ENCODE measurements around the gene RPL7L1.

RPL7L1 gene

DNA sequence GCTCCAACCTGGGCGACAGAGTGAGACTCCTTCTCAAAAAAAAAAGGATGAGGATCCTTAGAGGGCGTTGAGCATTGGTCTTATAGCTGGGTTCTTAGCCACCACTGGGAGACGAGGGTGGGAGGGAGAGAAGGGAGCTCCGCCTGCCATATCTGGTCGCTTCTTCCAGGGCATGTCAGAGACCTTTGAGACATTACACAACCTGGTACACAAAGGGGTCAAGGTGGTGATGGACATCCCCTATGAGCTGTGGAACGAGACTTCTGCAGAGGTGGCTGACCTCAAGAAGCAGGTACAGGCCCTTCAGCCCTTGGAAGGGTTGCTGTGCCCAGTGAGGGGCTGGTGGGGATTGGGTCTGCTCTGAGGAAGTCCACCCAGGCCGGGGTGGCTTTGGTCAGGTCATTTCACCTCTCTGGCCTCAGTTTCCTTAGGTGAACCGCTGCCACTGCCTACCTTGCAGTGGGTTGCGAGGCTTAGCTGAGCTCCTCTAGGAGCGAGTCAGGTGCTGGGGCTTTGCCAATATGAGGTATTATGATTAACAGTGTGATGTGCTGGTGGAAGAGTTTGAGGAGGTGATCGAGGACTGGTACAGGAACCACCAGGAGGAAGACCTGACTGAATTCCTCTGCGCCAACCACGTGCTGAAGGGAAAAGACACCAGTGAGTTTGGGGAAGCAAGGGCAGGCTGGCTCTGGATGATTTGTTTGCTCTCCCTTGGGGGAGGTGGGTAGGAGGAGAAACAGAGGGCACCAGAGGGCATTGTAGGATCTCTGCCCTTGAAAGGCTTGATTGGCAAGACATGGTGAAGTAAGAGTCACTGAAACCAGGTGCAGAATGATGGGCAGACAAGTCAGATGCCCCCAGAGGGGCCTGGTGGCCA lies 58.4 kb downstream of the RPL7L1 start:
- TF ChIP-seq, protein P1, sequence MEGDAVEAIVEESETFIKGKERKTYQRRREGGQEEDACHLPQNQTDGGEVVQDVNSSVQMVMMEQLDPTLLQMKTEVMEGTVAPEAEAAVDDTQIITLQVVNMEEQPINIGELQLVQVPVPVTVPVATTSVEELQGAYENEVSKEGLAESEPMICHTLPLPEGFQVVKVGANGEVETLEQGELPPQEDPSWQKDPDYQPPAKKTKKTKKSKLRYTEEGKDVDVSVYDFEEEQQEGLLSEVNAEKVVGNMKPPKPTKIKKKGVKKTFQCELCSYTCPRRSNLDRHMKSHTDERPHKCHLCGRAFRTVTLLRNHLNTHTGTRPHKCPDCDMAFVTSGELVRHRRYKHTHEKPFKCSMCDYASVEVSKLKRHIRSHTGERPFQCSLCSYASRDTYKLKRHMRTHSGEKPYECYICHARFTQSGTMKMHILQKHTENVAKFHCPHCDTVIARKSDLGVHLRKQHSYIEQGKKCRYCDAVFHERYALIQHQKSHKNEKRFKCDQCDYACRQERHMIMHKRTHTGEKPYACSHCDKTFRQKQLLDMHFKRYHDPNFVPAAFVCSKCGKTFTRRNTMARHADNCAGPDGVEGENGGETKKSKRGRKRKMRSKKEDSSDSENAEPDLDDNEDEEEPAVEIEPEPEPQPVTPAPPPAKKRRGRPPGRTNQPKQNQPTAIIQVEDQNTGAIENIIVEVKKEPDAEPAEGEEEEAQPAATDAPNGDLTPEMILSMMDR (IDR thresholded peaks at IDR 0.05; ENCODE audit: control extremely low read depth, extremely low read depth, low read depth, missing control alignments), result no peak
- ChIA-PET CTCF (interaction anchor here (1.6 kb wide), 1 partner anchor 9 kb away, joined by 5 read pairs; no protein-coding TSS in a partner anchor), POLR2A (no interaction called here)
- DNase-seq (ENCODE audit: extremely low spot score), result no peak

DNA sequence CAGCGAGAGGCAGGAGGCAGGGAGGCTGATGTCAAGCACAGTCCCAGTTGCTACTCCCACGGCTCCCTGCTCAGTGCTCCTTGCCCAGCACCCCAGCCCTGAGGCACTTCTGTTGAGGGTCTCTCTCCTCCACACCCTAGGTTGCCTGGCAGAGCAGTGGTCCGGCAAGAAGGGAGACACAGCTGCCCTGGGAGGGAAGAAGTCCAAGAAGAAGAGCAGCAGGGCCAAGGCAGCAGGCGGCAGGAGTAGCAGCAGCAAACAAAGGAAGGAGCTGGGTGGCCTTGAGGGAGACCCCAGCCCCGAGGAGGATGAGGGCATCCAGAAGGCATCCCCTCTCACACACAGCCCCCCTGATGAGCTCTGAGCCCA lies 59.0 kb downstream of the RPL7L1 start:
- DNase-seq (ENCODE audit: extremely low spot score), result no peak
- TF ChIP-seq, protein P1 (IDR thresholded peaks at IDR 0.05; ENCODE audit: control extremely low read depth, extremely low read depth, low read depth, missing control alignments), result no peak
- CTCF ChIA-PET, result no interaction called here
- POLR2A ChIA-PET, result interaction anchor here (0.7 kb wide), 1 partner anchor 9 kb away, joined by 11 read pairs; the partner anchor contains the start of gene CNPY3

DNA sequence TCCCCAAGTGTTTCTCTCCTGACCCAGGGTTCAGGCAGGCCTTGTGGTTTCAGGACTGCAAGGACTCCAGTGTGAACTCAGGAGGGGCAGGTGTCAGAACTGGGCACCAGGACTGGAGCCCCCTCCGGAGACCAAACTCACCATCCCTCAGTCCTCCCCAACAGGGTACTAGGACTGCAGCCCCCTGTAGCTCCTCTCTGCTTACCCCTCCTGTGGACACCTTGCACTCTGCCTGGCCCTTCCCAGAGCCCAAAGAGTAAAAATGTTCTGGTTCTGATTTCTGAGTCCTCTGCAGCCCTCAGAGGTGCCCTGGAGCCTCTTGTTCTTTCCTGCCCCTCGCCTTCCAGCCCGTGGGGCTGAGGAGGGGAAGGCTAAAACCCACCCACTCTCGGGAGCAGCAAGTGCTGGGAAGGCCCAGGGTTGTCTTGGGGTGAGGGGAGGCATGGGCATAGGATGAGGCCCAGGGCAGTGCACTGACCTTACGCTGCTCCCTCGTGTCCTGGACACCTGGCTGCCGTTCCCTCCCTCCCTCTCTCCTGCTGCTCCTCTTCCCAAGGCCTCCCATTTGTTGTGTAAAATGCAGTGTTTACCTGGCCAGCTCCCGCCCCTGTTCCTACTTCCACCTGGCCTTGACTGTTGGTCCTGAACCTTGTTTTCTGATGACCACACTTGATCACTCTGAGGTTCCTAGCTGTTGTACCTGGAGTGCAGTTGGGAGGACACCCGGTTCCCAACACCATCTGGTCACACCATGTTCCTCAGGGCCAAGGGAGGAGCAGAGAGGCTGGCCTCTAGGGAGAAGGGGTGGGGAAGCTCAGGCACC lies 59.8 kb downstream of the RPL7L1 start:
- TF ChIP-seq, protein P1 (IDR thresholded peaks at IDR 0.05; ENCODE audit: control extremely low read depth, extremely low read depth, low read depth, missing control alignments), result no peak
- CTCF ChIA-PET, result no interaction called here
- POLR2A ChIA-PET, result interaction anchor here (0.7 kb wide), 1 partner anchor 10 kb away, joined by 11 read pairs; the partner anchor contains the start of gene CNPY3
- DNase-seq (ENCODE audit: extremely low spot score), result no peak
